HG03095 (cell line): ENCODE results near the gene ATXN7L2.
"Not testable (repeated sequence)": the region's sequence is repeated elsewhere in the genome, so short reads cannot be mapped to it uniquely, and the experiment has no call there.

Experiments
- ATAC-seq: cut with Tn5 transposase; IDR thresholded peaks from one replicate; pipeline ENCODE4 v1.9.1; 2021; ENCODE audit warnings: moderate library complexity; ENCODE audit not compliant: unreplicated experiment

The ATXN7L2 gene, protein sequence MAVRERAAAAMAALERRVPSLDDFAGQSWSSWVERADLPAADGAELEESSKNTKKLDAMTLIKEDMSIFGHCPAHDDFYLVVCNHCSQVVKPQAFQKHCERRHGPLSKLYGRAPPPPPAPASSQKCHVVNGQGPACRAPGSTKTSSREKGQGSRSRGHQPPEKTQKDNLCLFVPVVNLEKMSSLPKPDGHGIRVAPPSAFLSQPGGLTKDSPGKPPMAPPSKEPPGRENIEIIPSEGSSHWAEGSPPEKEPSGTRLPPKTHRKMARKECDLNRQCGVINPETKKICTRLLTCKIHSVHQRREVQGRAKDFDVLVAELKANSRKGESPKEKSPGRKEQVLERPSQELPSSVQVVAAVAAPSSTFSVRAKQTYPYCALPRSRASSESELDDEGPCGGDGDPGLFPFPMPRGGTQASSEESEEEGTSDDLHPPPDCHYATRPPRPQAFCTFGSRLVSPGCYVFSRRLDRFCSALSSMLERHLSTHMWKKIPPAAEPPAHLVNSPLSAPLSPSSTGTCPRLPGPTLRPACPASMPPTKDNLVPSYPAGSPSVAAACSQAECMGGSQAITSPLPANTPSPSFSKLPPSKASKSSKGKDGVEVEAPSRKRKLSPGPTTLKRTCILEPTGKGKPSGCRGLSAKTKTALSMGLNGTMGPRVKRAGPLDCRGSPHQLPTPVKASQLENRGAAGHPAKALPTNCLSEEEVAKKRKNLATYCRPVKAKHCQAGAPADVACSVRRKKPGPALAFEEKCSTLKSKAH

DNA sequence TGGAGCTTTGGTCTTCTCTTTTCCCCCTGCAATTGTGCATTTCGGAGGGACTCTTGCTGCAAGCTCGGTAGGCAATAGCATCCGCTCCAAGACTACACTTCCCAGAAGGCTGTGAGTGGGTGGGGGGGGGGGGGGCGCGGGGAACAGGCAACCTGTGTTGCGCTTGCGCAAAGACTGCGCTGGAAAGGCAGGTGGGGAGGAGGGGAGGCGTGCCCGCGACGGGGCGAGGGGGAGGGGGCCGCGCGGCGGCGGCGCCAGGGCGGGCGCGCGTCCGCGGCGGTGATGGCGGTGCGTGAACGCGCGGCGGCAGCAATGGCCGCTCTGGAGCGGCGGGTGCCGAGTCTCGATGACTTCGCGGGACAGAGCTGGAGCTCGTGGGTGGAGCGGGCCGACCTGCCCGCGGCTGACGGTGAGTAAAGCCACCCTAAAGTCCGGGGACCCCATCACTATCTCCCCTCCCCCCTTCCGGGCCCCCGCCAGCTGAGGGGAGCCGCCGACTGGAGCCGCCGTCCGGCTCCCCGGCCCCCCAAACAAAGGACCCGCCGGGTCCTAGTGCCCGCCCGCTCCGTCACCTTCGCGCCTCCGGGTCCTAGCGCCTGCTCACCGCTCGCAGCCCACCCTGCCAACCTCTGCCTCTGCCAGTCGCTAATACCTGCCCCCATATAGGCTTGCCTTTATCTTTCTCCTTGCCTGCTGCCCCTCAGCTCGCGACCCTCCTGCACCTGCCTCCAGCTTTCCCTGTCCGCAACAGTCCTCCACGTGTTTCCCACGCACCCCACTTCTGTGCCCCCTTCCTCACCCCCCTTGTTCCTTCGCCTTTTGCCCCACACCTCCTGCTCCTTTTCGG lies at the start of gene ATXN7L2:
ATXN7L2 (plus strand) TSS at position 234 of the 847 bp plus-strand sequence; CDS start at position 283, 49 bp downstream.
- peak; percentile 70 for ATAC-seq

- ATAC-seq, result no peak
Observed at GRCh38 chr1:109434484-109434883, 49.2 kb upstream of the ATXN7L2 start.

DNA sequence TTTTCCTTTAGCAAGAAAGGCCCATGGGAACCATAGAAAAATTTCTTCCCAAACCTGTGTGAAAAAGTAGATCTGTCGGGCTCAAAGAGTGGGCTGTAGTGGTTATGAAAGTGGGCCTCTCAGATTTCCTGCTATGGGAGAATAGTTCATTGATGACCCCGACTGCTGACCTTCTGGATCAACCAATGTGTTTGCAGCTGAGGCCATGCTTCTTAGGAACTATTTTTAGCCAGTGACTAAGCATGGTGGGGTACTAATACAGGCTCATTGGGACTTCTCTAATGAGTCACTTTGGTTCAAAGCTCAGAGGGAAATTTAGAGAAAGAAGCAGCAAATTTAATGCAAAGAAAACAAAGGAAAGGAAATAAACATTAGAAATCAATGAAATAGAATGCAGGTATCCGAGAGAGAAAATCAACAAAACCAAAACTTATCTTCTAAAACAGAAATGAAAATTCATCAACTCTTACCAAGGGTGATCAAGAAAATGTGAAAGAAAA lies 44.9 kb upstream of the ATXN7L2 start:
- no peak for ATAC-seq

GRCh38 chr1:109441069-109441468 lies 42.6 kb upstream of the ATXN7L2 start:
- no peak for ATAC-seq

GRCh38 chr1:109443476-109443875 lies 40.2 kb upstream of the ATXN7L2 start:
- no peak for ATAC-seq

DNA sequence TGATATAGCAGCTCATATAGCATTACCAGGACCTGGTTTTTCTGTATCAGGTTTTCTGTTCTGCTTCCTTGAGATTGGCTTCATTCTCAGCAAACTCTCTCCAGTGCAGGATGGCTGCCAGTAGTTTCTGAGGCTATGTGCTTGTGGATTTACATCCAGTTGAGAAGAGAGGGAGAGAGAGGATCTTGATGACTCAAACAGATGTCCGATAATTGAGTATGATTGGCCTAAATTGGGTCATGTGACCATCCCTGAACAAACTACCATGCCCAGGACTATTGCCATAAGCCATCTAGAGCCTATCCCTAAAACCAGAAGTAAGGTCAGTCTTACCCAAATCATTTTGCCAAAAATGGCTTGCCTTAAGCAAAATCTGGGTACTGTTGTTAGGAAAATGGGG lies 39.4 kb upstream of the ATXN7L2 start:
- ATAC-seq, result no peak

GRCh38 chr1:109445949-109446695 lies 37.6 kb upstream of the ATXN7L2 start:
- ATAC-seq, result not testable (repeated sequence)

GRCh38 chr1:109447524-109447923 lies 36.2 kb upstream of the ATXN7L2 start:
- no peak for ATAC-seq

GRCh38 chr1:109454497-109455133 lies 29.1 kb upstream of the ATXN7L2 start:
- ATAC-seq, result no peak

DNA sequence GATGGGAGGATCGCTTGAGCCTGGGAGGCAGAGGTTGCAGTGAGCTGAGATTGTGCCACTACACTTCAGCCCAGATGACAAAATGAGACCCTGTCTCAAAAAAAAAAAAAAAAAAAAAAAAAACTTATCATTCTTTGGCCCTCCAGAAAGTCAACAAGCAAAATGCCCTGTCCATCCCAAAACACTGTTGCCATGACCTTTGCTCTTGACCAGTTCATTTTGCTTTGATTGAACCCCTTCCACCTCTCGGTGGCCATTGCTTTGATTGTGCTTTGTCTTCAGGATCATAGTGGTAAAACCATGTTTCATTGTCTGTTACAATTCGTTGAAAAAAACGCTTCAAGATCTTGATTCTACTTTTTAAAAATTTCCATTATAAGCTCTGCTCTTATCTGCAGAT lies 25.9 kb upstream of the ATXN7L2 start:
- no peak for ATAC-seq

GRCh38 chr1:109466125-109466451 lies 17.6 kb upstream of the ATXN7L2 start:
- no peak for ATAC-seq

- no peak for ATAC-seq
Observed at GRCh38 chr1:109466452-109467300, 17.0 kb upstream of the ATXN7L2 start, which contains the start of gene SYPL2. SYPL2 (plus strand) TSS chr1:109466546; CDS start chr1:109466844, 298 bp downstream.

GRCh38 chr1:109467301-109467777 lies 16.4 kb upstream of the ATXN7L2 start:
- no peak for ATAC-seq

DNA sequence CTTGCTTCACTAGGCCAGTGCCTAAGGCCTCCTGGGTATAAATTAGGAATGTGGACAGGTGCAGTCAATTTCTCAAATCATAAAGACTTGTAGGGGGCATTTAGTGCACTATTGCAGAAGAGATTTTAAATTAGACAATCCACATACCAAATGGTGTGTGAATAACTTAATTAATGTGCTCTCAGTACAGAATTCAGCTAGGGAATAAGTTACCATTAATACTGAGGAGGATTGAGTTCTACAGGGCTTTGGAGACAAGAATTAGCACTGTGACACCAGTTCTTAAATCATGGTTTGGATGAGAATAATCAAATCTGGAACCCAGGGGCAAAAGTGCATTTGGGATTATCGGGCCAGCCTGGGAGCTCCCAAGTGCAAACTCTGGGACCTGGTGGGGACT lies 15.6 kb upstream of the ATXN7L2 start:
- ATAC-seq, result no peak

GRCh38 chr1:109468903-109469302 lies 14.8 kb upstream of the ATXN7L2 start:
- ATAC-seq, result no peak

GRCh38 chr1:109470245-109470644 lies 13.5 kb upstream of the ATXN7L2 start:
- no peak for ATAC-seq

DNA sequence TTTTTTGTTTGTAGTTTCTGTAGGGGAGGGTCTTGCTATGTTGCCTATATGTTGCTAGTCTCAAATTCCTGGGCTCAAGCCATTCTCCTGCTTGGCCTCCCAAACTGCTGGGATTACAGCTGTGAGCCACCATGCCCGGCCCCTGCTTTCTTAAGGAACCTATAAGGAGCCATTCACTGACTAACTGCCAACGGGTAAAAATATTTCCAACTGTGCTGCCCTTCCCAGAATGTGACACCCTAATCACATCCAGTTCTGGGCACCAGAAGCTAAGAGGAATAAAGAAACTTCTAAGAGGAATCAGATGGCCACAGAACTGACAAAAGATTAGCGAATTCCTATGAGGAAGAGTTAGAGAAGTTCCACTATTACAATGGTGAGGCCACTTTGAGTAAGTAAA lies 10.9 kb upstream of the ATXN7L2 start:
- ATAC-seq, result no peak

- ATAC-seq, result not testable (repeated sequence)
Observed at GRCh38 chr1:109473284-109474057, 10.2 kb upstream of the ATXN7L2 start.
